Endothelial cell (in vitro differentiated cells): ENCODE data around the gene RAET1E. TPM values are rescaled to one million over a fixed set of nuclear protein-coding genes. Genes with fewer than 3 reads are reported as not detected.
A peak's percentile ranks its signal among the peaks of the same experiment; 100 is the strongest.

Source experiments
- DNase-seq: peaks from one replicate; pipeline ENCODE4 v3.0.0; 2021; ENCODE audit warnings: low spot score
- H3K27ac Mint-ChIP-seq: one replicate; pipeline ENCODE4 v1.8.0; 2021; ENCODE audit warnings: mixed read lengths, inconsistent platforms; ENCODE audit not compliant: unreplicated experiment
- H3K27me3 Mint-ChIP-seq: one replicate; pipeline ENCODE4 v1.8.0; 2021; ENCODE audit warnings: mild to moderate bottlenecking, moderate library complexity, mixed read lengths, inconsistent platforms; ENCODE audit not compliant: unreplicated experiment
- H3K36me3 Mint-ChIP-seq: one replicate; pipeline ENCODE4 v1.8.0; 2021; ENCODE audit warnings: mild to moderate bottlenecking, low read depth, mixed read lengths, inconsistent platforms; ENCODE audit not compliant: unreplicated experiment
- H3K4me1 Mint-ChIP-seq: one replicate; pipeline ENCODE4 v1.8.0; 2021; ENCODE audit warnings: mild to moderate bottlenecking, mixed read lengths, inconsistent platforms; ENCODE audit not compliant: unreplicated experiment
- H3K4me3 Mint-ChIP-seq: one replicate; pipeline ENCODE4 v1.8.0; 2021; ENCODE audit warnings: mild to moderate bottlenecking, mixed read lengths, inconsistent platforms; ENCODE audit not compliant: unreplicated experiment
- H3K9me3 Mint-ChIP-seq: one replicate; pipeline ENCODE4 v1.8.0; 2021; ENCODE audit warnings: mixed read lengths, inconsistent platforms; ENCODE audit not compliant: unreplicated experiment
- CTCF ChIP-seq: fragments of 200-600 bp; sonication (generic); IDR thresholded peaks from one replicate; pipeline ENCODE4 v1.5.0; 2021; ENCODE audit warnings: antibody characterized with exemption; ENCODE audit not compliant: unreplicated experiment
- total RNA-seq: library from RNA; stranded (reverse); fragmentation: NEBNext Ultra II Directional; extraction: Animal tissue kit (Norgen Biotek cat#: 25700); gene quantifications from one replicate; pipeline ENCODE4 v1.2.1, GENCODE V29; 2021; ENCODE audit not compliant: unreplicated experiment

Gene RAET1E
- total RNA-seq, 1 donor from 2014 or later = 0.28 TPM

GRCh38 chr6:149869275-149869892 lies 28.5 kb downstream of the RAET1E start:
- peak overlapping the region; percentile 18 for H3K4me3 Mint-ChIP-seq
- no peak for DNase-seq
- no peaks in the 10 kb centered on the region for H3K9me3 Mint-ChIP-seq
- H3K4me1 Mint-ChIP-seq = peaks cover 53% of the 10 kb centered on the region
- H3K36me3 Mint-ChIP-seq = no peaks in the 10 kb centered on the region
- TF ChIP-seq CTCF = no peak
- peaks cover 4% of the 10 kb centered on the region for H3K27me3 Mint-ChIP-seq
- H3K27ac Mint-ChIP-seq = peak overlapping the region; percentile 89

GRCh38 chr6:149867876-149868640 lies 29.9 kb downstream of the RAET1E start:
- Mint-ChIP-seq H3K27me3 (peaks cover 4% of the 10 kb centered on the region), H3K36me3 (no peaks in the 10 kb centered on the region), H3K27ac (peak overlapping the region; percentile 89), H3K9me3 (no peaks in the 10 kb centered on the region), H3K4me3 (no peak overlapping the region), H3K4me1 (peaks cover 54% of the 10 kb centered on the region)
- DNase-seq = no peak
- TF ChIP-seq CTCF = no peak

GRCh38 chr6:149864578-149865535 lies 33.1 kb downstream of the RAET1E start:
- peaks cover 6% of the 10 kb centered on the region for H3K36me3 Mint-ChIP-seq
- peaks cover 14% of the 10 kb centered on the region for H3K27me3 Mint-ChIP-seq
- peaks cover 74% of the 10 kb centered on the region for H3K4me1 Mint-ChIP-seq
- peak; percentile 25 for DNase-seq
- H3K9me3 Mint-ChIP-seq = no peaks in the 10 kb centered on the region
- peak overlapping the region; percentile 77 for H3K4me3 Mint-ChIP-seq
- H3K27ac Mint-ChIP-seq = no peak overlapping the region
- TF ChIP-seq CTCF = peak; percentile 40

GRCh38 chr6:149863698-149864577 lies 34.0 kb downstream of the RAET1E start, which contains the start of gene LRP11:
LRP11 (minus strand) TSS chr6:149864359; CDS start chr6:149864020, 339 bp downstream.
- H3K27me3 Mint-ChIP-seq = peaks cover 14% of the 10 kb centered on the region
- H3K4me1 Mint-ChIP-seq = peaks cover 65% of the 10 kb centered on the region
- H3K36me3 Mint-ChIP-seq = peaks cover 6% of the 10 kb centered on the region
- peak; percentile 89 for DNase-seq
- no peaks in the 10 kb centered on the region for H3K9me3 Mint-ChIP-seq
- H3K27ac Mint-ChIP-seq = no peak within 1 kb of the TSS
- peak within 1 kb of the TSS; percentile 98 for H3K4me3 Mint-ChIP-seq
- no peak for TF ChIP-seq CTCF
